Measurements from ENCODE around the gene ARHGAP22. TPM values are rescaled to one million over a fixed set of nuclear protein-coding genes. Genes with fewer than 3 reads are reported as not detected.

ARHGAP22 gene
- total and polyA plus RNA-seq, 11 donors = 1.1 to 9.5 (median 2.8) TPM

DNA sequence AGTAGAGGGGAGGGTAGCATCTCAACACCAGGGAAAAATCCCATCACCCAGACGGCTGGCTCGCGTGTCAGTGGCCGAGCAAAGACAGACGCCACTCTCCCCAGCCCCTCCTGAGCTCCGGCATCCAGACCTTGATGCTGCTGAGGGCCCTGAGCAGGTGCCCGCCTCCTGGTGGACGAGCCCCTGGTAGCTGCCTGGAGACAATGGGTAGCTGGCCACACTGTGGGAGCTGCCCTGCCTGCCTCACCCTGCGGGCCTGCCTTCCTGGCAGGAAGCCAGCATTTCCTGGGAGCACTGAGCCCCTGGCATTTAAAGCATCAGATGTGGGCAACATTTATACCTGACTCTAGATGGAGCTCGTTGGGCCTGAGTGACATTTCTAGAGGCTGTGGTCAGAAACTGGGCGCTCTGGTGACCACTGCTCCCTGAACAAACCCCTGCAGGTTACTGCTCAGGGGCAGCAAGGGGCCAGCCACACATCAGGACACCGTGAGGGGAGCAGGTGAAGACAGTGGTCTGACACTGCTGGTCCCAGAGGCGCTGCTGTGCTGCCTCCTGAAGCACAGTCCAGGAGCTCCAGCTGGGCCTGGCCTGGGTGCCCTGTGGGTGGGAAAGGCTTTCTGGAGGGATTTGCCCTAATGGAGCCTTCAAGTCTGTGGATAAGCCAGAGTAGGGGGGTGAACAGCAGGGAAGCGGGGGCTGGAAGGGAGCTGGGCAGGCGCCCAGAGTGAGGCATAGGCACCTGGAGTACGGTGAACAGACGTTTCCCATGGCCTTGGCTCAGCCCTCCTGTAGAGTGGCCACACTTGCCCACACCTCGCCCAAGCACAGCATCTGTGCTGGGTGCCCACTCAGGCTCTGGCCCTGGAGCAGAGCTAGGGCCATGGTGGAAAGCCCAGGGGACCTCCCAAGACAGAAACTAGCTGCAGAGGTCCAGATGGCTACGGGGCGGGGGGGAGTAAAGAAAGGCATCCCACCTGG, 159.7 kb downstream of the ARHGAP22 start:
- no peak overlapping the region for H3K4me3 ChIP-seq
- H3K4me1 ChIP-seq = no peaks in the 10 kb centered on the region
- no peak overlapping the region for H3K27ac ChIP-seq
- intact Hi-C loops (cut with DNase I) = loop anchor here in 3 of 10 donors (5.0 to 10.0 kb wide), 3 partner anchors 50 to 210 kb away; no protein-coding TSS in a partner anchor
- H3K36me3 ChIP-seq = peaks cover 0 to 6% (median 0%) of the 10 kb centered on the region in 9 donors
- TF ChIP-seq, protein P1, sequence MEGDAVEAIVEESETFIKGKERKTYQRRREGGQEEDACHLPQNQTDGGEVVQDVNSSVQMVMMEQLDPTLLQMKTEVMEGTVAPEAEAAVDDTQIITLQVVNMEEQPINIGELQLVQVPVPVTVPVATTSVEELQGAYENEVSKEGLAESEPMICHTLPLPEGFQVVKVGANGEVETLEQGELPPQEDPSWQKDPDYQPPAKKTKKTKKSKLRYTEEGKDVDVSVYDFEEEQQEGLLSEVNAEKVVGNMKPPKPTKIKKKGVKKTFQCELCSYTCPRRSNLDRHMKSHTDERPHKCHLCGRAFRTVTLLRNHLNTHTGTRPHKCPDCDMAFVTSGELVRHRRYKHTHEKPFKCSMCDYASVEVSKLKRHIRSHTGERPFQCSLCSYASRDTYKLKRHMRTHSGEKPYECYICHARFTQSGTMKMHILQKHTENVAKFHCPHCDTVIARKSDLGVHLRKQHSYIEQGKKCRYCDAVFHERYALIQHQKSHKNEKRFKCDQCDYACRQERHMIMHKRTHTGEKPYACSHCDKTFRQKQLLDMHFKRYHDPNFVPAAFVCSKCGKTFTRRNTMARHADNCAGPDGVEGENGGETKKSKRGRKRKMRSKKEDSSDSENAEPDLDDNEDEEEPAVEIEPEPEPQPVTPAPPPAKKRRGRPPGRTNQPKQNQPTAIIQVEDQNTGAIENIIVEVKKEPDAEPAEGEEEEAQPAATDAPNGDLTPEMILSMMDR (IDR thresholded peaks at IDR 0.05) = no peak
- TF ChIP-seq POLR2A (IDR thresholded peaks at IDR 0.05) = no peak
- WGBS, 4 donors = 69 to 83% (median 77%) methylated on average over 16 to 20 of the region's 20 CpGs
- no peaks in the 10 kb centered on the region for H3K27me3 ChIP-seq
- DNase-seq (peak in 3 of 5 donors; percentile 16 to 48 (median 32)), ATAC-seq (peak in 2 of 4 donors; percentile 10 to 21)
- no peaks in the 10 kb centered on the region for H3K9me3 ChIP-seq

DNA sequence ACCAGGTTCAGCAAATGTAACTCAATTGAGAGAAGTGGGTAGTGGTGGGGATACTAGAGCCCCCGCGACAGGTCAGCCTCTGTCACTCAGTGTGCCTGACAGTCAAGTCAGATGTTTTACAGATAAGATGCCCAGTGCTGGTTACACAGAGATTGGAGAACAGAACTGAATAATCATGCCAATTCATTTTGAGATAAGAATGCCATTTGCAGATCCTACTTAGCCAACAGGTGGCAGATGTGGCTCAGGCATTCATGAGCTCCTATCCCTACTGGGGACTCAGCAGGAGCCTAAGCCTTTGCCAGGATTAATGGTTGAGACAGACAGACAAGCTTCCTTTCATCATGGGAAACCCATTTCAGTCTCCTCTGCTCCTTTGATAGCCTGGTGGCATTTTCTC, 160.6 kb downstream of the ARHGAP22 start:
- H3K4me3 ChIP-seq = no peak overlapping the region
- no peaks in the 10 kb centered on the region for H3K27me3 ChIP-seq
- DNase-seq (peak in 1 of 5 donors; percentile 32), ATAC-seq (peak in 1 of 4 donors; percentile 31)
- no peak for TF ChIP-seq POLR2A (IDR thresholded peaks at IDR 0.05)
- TF ChIP-seq, protein P1 (IDR thresholded peaks at IDR 0.05) = peak in 9 of 12 donors; percentile 7 to 39 (median 15)
- H3K4me1 ChIP-seq = no peaks in the 10 kb centered on the region
- H3K9me3 ChIP-seq = no peaks in the 10 kb centered on the region
- peaks cover 0 to 6% (median 0%) of the 10 kb centered on the region in 9 donors for H3K36me3 ChIP-seq
- H3K27ac ChIP-seq = no peak overlapping the region
- WGBS, 4 donors = 26 to 33% (median 30%) methylated on average over 2 of the region's 2 CpGs
- intact Hi-C loops (cut with DNase I) = loop anchor here in 3 of 10 donors (10.0 kb wide), 2 partner anchors 51 to 211 kb away; no protein-coding TSS in a partner anchor

DNA sequence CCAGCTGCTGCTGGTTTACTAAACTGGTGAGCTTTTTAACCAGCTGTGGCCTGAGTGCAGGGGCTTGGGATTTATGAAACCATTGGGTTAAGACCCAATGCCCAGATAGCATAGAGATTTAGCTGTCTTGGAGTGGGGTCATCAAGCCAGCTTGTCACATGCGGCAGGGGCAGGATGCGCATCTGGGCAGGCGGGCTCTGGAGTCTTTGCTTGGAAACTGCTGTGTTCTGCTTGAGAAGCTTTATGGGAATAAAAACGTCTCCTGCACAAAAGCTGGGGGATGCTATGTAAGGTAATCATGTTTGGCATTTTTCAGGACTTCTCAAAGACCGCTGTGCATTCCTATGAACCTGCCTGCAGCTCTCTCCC, 162.1 kb downstream of the ARHGAP22 start:
- Histone ChIP-seq H3K27ac (no peak overlapping the region), H3K27me3 (no peaks in the 10 kb centered on the region), H3K36me3 (peaks cover 0 to 13% (median 6%) of the 10 kb centered on the region in 9 donors), H3K4me3 (no peak overlapping the region), H3K9me3 (no peaks in the 10 kb centered on the region), H3K4me1 (no peaks in the 10 kb centered on the region)
- intact Hi-C loops (cut with DNase I) = loop anchor here in 3 of 10 donors (10.0 kb wide), 2 partner anchors 52 to 212 kb away; no protein-coding TSS in a partner anchor
- ATAC-seq = no peak
- 72 to 90% (median 87%) methylated on average over 4 to 5 of the region's 5 CpGs for WGBS, 4 donors
- TF ChIP-seq, protein P1 (IDR thresholded peaks at IDR 0.05) = no peak
- no peak for TF ChIP-seq POLR2A (IDR thresholded peaks at IDR 0.05)
- DNase-seq = no peak

All from heart left ventricle (tissue), 16 donors.